GM18873 (cell line): ENCODE results near the gene CCNB3.
"Not testable (repeated sequence)": the region's sequence is repeated elsewhere in the genome, so short reads cannot be mapped to it uniquely, and the experiment has no call there.

Experiments
- ATAC-seq: cut with Tn5 transposase; IDR thresholded peaks from one replicate; pipeline ENCODE4 v1.9.1; 2021; ENCODE audit warnings: mild to moderate bottlenecking, moderate library complexity, moderate number of reproducible peaks; ENCODE audit not compliant: unreplicated experiment, low FRiP score

CCNB3 gene

GRCh38 chrX:50204364-50204899 is at the start of gene CCNB3:
Gene CCNB3 (plus strand): TSS chrX:50204765. CDS start chrX:50285164, 80,399 bp downstream.
- ATAC-seq, result peak; percentile 86

DNA sequence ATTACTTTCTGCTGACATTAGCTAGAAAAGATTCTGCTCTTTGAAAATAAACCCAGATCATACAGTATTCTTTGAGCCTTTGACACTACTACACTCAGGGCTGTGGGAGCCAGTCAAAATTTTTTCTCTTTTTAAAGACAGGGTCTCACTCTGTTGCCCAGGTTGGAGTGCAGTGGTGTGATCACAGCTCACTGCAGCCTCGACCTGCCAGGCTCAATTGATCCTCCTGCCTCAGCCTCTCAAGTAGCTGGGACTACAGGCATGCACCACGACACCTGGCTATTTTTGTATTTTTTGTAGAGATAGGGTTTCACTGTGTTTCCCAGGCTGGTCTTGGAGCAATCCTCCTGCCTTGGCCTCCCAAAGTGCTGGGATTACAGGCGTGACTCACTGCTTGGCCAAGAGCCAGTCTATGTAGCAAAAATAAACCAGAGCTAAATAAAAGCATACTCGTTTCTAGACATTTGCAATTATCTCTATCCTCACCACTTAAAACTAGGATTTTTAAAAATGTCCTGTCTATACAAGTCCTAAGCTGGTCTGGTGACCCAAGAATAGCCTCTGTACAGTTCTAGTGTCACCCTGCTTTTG is 46.9 kb upstream of the CCNB3 start:
- ATAC-seq, result no peak

- no peak for ATAC-seq
Measured at GRCh38 chrX:50158593-50158992, 46.0 kb upstream of the CCNB3 start.

DNA sequence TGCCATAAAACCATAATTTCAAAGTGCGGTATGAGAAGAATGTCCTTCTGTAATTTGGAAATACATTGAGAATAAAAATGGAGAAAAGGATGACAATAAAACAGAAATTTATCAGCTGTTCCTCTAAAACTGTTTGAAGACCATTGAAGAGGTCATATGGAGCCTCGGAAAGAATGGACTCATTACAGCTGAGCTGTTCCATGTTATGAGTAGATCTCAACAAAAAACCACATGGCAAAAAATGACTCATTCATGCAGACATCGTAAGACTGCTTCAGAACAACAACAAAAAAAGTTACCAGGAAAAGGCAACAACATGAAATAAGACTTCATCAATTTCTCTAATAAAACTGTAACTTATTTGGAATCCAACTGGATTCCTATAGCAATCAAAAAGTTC is 43.4 kb upstream of the CCNB3 start:
- ATAC-seq, result no peak

GRCh38 chrX:50165727-50166126 is 38.8 kb upstream of the CCNB3 start:
- no peak for ATAC-seq

DNA sequence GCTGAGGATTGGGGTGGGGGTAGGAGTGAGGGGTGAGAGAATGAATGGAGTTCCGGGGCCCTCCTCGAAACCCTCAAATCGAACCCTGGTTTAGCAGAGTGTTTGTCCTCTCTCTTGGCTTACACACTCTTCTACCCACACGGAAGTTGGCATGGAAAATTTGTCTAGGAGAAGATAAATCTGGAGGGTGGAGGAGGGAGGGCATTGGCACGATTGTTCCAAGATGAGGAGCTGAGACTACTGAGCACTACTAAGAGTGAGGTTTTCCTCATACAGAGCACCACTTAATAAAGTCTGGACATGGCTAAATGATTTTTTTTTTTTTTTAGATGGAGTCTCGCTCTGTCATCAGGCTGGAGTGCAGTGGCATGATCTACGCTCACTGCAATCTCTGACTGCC is 37.2 kb upstream of the CCNB3 start:
- no peak for ATAC-seq

GRCh38 chrX:50168241-50168687 is 36.3 kb upstream of the CCNB3 start:
- ATAC-seq, result no peak

DNA sequence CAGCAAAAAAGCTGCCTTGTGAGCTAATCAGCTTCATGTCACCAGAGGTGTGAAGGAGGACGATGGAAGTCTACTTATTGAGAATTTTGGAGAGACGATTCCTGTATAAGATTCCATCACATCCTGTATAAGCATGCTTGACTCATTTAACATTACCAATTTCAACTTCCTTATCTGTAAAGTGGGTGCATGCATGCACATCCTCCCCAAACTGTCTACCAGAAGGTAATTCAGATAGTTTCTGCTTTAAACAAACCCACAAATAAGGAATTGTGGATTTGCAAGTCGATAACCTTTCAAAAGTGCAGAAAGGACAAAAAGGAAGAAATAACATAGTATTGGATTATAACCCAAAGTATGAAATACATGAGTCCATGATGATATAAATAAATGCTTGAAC is 34.8 kb upstream of the CCNB3 start:
- no peak for ATAC-seq

- no peak for ATAC-seq
Measured at GRCh38 chrX:50180073-50180940, 24.3 kb upstream of the CCNB3 start.

DNA sequence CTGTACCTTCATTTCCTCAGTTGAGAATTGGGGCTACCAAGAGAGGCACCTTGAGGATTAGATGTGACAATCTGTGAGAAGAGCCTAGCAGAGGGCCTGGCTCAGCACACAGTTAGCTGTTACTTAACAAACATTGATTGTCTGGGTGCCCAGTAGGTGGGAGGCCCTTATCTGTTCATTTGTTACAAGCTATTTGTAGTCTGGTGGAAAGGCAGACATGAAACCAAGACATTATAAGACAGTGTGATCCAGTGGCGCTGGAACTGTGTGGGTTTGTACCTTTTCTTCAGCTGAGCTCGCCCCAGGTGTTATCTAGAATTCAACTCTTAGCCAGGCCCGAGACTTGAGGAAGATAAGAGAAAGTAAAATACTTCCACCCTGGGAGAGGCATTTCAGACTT is 20.7 kb upstream of the CCNB3 start:
- ATAC-seq, result no peak

GRCh38 chrX:50188859-50189600 is 15.5 kb upstream of the CCNB3 start:
- ATAC-seq, result no peak

GRCh38 chrX:50198348-50198747 is 6.2 kb upstream of the CCNB3 start:
- no peak for ATAC-seq

DNA sequence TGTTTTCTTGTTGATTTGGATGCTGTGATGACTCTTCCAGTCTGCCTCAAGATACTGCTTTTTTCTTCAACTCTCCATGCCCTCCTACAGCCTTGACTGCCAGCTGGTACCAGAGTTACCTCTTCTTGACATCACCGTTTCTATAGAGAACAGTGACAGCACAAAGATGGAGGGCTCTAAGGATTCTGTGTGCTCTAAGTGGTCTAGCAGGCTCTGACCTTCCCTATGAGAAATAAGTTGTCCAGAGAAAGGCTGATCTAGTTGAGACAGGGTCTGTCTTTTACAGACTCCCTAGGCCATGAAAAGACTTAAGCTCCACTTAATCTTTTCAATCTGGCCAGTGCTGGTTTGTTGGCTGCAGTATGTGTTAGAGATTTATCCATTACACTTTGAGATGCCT is 3.7 kb upstream of the CCNB3 start, which contains the start of gene AKAP4:
Gene AKAP4 (minus strand): TSS at position 101 of the 400 bp plus-strand sequence. CDS start 118 bp downstream, outside the sequence.
- no peak for ATAC-seq

DNA sequence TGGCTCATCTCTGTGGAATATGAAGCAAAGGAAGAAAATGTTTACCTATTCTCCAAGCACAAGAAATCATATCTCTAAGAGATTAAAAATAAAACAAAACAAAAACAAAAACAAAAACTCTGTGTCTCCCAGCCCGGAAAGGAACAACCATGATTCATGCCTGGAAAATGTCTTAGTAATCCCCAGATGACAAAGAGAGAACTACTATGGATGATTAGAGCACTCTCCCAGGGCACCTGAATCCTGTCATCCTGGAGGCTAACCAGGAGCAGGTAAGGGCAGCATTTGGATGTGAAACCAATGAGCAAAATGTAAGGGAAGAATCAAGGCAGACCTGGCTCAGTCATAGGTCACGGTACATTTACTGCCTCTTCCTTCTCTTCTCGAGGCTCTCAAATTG is 2.0 kb upstream of the CCNB3 start:
- ATAC-seq, result no peak

- ATAC-seq, result no peak
Measured at GRCh38 chrX:50206753-50207152, 2.2 kb downstream of the CCNB3 start.

- no peak for ATAC-seq
Measured at GRCh38 chrX:50211510-50211909, 6.9 kb downstream of the CCNB3 start.

DNA sequence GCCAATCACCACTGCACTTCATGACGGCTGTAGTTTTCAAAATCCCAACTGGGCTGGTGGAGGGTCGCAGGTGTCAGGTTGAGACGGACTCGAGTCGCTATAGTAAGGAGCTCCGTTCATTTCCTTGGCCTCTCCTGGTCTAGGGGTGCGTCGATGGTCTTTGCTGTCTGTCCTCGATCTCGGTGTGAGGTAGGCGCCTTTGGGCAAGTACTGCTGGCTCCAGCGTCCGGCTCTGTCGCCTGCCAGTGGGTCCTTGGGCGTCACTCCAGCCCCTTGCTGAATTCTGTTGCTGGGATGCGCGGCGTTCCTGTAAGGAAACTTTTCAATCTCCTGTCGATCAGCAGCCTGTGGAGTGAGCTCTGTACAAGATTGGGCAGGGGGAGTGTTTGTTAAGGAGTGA is 76.7 kb downstream of the CCNB3 start:
- ATAC-seq, result no peak

DNA sequence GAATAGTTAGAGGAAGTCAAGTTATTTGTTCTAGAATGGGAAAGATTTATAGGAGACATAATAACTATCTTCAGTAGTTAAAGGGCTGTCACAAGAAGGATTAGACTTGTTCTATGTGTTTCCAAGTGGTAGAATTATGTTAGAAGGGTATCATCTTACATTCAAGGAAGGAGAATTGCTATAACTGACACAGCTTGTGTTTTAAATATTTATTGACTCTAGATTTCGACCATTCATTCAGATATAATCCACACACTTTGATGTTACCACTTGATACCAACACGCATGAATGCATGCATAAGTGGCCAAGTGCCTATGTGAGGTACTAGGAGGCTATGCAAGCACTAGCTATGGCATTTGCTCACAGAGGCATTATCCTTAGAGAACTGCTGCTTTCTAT is 122.7 kb downstream of the CCNB3 start:
- no peak for ATAC-seq

GRCh38 chrX:50332668-50333067 is 128.1 kb downstream of the CCNB3 start:
- ATAC-seq, result not testable (repeated sequence)

GRCh38 chrX:50333308-50333707 is 128.7 kb downstream of the CCNB3 start:
- ATAC-seq, result no peak

DNA sequence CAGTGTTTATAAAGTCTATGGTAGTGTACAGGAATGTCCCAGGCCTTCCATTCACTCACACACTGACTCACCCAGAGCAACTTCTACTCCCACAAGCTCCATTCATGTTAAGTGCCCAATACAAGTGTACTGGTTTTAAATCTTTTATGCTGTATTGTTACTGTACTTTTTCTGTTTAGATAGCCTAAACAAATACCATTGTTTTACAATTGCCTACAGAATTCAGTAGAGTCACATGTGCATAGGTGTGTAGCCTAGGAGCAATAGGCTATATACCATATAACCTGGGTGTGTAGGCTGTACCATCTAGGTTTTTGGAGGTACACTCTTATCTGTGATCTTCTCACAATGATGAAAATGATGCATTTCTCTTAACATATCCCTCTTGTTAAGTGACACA is 139.4 kb downstream of the CCNB3 start:
- no peak for ATAC-seq
